HL-60/S4 treated with retinoic acid at 250 ng/mL for 4 days and 3 days (cell line): ENCODE data around the gene DCBLD2.

Experiments used
- in situ Hi-C: fragments of 300-500 bp; cut with MboI; formaldehyde crosslinking; loops from 2 replicates; pipeline ENCODE4 v1.7.0; 2022; ENCODE audit warnings: low sequenced_read_pairs

DCBLD2 gene

DNA sequence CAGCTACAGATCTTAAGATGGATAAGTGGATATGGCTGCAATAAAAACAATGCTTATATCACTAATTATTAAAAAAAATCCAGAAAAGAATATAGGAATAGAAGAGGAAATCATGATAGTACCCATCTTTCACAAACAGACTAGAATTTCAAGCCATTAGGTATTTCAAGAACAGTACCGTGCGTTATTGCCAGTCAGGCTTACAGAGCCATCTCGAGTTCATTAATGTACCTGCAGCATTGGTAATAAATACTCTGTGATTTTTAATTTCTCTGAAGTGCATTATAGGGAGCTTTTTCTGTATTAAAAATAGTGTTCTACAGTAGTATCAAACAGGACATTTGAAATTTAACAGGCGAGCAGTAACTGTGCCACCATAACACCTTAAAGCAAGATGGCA, 102.7 kb downstream of the DCBLD2 start:
- in situ Hi-C loops = no loop called here

DNA sequence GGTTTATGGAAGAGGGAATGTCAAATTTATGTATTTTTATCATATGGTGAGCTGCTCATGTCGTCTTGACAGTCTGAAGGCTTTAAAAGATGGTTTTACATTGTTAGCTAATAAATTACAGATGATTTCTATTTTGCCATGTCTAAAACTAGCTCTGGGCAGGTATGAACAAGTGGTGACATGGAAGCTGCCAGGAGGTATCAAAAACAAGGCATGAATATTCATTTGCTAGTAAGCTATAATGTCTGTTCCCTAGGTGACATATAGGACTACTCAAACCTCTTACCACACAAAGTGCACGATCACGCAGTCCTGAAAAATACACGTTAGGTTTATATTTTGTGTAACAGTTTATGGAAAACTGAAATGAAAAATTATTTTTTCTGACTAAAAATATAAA, 103.6 kb downstream of the DCBLD2 start:
- in situ Hi-C loops = no loop called here

DNA sequence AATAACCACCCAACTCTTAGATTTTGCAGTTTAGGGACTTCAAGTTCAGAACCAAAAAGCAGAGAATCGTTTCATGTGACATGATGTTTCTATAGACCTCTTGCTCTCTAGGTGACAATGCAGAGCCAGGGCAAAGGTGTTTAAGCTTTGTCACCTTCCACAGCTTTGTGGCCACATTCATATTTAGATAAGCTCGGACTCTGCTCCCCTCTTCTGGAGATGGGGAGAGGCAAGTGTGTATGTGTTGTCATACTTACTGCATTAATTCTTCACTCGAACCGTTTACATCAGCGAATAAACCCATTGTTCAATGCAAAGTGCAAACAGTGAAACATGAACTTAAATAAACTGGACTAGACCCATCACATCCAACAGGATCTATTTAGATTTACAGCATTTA, 105.2 kb downstream of the DCBLD2 start:
- in situ Hi-C loops = no loop called here

DNA sequence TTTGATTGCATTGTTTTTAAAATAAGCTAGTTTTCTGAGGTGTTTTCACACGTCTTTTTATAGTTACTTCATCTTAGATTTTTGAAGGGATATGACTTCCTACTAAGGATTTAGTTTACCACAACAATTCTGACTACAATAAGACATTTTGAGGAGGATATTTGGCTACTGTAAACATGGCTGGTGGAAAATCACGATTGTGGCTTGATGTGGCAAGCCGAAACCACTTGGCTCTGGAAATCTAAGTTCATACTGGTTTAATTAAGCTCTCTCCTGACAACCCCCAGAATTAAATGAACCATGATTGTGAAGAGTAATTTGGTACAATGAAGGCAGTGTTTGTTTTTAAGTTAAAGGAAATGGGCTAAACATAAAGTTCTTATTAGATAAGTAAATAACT, 107.5 kb downstream of the DCBLD2 start:
- in situ Hi-C loops = no loop called here

DNA sequence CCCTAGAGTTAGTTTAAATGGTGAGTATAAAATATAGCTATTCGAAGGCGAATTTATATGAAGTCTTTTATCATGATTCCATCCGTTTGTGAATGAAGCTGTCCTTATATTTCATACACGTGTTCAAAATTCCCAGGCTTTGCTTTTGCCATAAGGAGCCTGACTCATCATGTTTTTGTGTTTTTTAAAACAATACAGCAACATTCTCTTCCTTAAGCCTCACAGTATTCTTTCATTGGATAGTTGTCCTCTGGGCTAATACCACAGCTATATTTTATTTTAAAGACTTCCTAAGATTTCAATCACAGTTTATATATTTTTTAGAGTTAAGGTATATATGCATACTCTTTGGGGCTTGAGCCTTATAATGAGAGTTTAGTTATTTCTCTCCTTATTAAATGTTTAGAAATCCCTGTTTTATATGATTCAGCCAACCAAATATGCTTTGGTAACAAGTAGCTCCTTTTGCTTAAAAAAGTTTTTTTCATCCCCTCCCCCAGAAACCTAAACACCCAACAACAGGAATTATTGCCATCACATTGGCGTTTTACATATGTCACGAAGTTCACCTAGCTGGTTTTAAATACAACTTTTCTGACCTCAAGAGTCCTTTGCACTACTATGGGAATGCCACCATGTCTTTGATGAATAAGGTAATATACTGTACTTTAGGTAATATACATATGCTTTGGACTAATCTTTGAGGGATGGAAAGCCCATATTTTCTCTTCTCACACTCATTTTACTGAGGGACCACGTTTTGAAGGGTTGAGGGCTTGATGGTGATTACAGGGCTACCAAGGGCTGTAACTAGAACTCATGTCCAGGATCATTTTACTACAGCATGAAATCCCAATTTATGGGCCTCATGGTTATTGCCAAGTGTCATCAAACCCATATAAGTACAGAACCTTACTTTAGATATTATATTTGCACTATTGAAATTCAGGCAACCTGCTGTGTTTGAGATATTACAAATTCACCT, 109.9 kb downstream of the DCBLD2 start:
- in situ Hi-C loops = no loop called here

DNA sequence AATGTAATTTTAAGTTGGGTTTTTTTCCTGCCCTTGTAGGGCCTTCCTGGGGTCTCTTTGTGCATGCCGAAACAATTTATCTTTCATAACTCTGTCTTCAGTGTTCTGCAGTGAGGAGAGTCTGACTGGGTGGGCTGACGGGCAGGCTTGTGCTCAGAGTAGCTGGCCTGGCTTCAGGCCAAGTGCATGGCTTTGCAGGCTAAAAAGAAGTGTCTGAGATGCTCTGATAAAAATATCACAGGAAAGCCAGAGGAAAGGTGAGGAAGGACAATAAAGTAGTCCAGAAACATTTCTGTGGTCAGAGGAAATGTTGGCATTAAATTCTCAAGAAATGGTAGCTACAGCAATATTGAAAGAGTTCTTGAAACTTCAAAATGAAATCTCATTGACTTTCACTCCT, 112.8 kb downstream of the DCBLD2 start:
- in situ Hi-C loops = no loop called here

DNA sequence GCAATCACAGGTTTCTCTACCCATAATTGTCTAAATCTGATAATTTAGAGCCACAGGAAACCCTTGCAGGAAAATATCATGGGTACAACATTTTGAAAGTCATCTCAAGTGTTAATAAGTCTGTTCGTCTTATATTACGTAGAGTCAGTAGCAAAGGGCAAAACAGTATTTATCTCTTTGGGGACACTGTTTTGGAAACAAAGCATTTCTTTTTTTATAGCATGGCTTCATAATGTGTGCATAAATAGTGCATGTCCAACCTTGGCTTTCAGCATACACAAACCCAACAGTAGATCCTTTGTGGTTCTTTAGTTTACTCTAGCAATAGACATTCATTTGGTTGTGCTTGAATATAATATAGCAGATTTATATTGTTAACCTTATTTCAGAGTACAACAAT, 114.3 kb downstream of the DCBLD2 start:
- in situ Hi-C loops = no loop called here

DNA sequence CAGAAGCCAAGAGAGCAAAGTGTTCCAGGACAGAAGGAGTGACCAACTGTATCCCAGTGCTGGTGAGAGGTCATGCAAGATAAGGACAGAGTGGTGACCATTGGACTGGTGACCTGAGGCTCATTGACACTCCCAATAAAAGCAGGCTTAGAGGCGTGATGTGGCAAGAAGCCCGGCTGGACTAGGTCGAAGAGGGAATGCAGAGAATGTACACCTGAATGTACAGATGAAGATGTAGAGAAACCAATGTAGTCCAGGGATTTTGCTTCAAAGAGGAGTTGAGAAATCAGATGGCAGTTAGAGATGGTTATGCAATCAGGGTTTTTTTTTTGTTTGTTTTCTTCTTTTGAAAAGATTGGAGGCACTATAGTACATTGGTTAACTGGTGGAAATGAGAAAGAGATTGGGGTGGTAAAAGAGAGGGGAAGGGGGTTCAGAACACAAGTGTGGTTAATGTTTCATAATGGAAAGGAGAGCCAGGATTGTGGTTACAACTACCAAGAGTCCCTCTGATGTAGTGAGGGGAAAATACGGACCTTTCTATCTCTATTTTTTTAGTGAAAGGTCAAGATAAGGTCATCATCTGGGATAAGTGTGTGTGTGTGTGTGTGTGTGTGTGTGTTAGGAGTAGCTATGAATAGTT, 115.0 kb downstream of the DCBLD2 start:
- in situ Hi-C loops = no loop called here

DNA sequence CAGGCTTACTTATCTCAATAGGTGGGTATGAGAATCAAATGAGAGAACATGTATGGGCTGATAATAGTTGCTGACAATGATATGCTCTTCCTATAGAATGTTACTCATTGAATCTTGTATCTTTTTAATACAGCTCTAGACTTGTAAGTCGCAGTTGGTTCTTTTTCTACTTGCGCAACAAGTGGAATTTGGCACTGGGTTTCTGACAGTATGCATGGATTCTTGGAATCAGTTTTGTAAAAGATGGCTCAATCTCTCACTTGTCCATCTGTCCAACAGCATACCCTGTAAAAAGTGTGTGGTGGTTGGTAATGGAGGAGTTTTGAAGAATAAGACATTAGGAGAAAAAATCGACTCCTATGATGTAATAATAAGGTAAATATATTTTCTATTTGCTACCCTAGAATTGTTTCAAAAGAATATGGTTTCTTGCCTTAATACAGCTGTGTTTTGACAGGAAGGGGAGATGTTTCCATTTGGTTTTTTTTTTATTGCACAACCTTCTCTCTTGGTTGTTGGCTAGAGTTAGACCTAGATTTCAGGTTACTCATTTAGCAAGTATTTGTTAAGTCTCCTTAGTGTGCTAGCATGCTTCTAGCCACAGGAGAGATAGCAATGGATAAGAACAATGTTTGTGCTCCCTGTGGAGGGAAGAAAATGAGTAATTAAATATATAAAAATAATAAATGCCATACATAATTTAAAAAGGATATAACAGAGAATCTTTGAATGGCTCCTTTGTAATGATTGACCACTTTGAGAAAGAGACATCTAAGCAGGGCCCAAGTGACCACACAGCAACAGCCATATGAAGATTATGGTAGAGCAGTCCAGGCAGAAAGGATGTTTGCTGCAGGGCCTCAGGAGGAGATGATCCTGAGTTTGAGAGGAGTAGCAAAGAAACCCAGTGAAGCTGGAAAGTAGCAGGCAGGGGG, 116.6 kb downstream of the DCBLD2 start:
- in situ Hi-C loops = no loop called here

DNA sequence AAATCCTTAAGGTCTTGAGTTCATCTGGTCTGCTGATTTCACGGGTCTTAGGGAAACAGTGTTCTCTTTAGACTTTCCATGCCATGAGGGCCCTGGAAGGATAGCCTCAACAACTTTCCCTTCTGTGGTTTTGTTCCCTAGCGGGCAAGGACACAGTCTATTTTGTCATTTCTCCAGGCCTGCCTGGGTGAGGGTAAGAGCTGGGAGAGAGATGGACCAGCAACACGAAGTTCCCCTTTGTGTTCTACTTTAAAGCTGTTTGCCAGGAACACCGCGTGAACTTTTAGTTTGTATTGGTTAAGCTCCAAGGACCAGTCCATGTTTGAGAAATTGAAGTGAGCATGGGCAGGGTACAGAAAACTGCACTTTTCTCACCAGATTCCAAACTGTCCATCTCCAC, 117.5 kb downstream of the DCBLD2 start:
- in situ Hi-C loops = no loop called here

DNA sequence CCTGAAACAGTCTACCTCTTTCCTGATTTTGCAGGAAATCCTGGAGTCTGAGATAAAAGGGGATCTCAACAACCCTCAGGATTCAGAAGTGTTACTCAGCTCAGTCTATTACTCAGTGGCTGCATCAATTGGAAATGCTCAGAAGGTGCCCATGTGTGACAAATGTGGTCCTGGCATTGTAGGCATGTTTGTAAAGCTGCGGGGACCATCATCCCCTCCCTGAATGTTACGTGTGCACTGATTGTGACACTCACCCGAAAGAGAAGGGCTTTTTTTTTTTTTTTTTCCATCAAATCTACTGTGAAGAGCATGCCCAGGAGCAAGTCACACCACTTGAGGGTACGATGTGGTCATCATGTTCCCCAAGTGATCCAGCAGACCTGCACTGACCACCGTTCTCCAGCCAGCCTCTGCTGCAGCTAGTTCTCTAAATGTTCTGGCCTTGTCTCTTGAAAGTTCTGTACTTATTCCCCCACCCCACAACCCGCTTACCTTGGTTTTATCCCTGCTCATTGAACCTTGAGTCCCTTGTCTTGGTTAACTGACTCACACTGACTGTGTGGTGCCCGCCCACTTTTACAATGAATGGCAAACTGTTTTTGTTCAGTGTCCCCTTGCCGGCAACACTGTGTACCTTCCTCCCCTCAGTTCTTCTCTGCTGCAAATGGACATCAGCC, 118.5 kb downstream of the DCBLD2 start:
- in situ Hi-C loops = no loop called here

DNA sequence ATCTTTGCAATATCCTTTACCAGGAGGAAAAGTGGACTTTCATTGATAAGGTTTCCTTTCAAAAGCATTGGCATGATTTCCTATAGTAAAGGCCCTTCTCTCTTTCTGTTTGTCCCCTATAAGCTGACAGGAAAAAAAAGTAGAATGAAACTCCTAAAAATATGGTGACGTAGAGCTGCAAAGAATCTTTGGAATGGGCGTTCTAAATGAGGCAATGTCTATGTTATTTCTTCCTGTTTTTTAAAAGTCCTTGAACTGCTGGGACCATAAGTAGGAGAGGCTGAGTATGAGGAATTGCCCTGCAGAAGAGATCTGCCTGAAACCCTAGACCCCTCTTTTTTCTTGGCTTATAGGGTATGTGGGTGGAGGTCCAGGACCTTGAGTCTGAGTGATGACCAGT, 121.2 kb downstream of the DCBLD2 start:
- in situ Hi-C loops = no loop called here

DNA sequence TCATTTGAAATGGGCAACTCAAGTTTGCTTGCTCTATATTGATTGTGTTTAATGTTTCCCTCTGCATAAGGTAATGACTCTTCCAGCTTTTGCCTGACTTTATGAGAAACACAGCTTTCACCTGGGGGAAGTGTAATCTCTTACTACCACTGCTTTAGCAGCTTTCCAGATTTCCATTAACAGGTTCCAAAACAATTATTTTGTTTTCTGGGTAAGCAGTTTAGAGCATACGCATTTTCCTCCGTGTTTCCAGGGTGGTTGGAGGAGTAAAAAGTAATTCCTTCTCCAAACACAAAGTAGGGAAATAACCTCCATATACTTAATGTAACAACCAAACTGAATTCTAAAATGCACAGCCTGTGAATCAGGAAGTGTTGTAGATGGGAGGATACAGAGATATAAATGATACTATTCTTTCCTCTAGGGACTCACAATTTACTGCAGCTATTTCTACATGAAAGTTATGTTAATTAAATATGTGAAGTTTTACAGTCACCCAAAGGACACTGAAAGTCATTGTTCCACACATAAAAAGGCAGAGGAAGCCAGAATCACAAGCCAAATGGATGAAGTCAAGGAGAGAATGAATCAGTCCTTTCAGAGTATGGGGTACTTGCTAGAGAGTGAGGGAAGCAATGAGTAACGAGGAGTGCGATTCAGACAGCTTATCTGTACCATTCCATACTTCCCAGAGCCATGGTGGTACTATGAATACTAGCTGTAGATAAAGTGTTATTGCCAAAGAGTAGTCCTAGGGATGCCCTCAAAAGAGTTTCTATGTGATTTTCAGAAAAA, 121.8 kb downstream of the DCBLD2 start:
- in situ Hi-C loops = no loop called here

DNA sequence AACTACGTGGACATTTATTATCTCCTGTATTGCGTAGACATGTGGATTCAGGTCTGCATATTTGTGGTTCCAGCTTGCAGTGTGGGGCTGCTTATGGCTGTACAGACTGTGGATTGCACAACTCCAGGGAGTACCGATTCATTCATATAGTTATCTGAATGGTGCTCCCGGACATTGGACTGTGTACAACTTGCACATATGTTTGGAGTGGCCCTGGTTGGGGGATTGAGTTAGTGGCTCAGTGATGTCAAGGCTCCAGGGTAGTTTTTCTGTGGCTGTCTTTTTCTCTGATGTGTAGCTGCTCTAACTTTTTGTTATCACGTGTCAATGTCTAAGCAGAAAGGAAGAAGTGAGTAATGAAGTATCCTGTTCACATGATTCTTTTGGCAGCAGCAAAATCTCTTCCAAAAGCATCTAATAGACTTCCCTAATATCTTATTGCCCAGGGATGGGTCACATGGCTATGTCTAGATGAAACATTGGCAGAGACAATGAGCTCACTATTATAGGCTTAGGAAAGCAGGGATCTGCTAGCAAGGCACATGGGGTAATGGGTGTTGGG, 122.6 kb downstream of the DCBLD2 start:
- in situ Hi-C loops = no loop called here

DNA sequence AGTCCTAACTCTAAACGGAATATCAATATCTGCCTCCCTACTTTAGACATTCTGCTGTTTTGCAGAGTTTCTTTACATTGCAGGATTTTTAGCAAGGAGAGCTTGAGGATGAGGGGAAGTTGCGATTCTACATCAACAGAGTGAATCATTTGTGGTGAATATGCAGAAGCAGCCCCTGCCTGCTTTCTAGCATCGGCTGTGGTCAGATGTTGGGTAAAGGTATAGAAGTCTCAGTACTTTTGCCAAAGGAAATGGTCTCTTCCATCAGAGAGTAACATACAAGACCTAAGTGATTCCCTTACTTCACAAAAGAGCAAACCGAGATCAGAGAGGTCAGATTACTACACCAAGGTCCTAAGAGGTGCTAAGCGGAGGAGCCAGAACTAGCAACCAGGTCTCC, 123.1 kb downstream of the DCBLD2 start:
- in situ Hi-C loops = no loop called here

DNA sequence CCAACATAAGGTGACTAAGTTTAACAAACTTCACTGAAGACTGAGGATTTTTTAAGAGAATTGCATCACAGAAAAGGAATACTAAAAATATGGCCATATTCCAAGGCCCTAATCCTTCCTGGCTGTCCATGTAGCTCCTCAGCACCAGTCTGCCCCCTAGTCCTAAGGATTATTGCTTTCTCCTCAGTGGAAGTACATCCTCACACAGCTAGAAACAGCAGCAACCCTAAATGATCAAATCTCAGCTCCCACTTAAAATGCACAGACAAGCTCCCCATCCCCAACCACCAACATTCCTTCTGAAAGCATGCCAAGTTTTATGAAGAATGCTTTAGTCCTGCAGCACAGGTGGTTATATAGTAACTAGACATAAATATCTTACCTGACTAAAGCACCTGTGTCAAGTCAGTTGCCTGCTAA, 123.7 kb downstream of the DCBLD2 start:
- in situ Hi-C loops = no loop called here

DNA sequence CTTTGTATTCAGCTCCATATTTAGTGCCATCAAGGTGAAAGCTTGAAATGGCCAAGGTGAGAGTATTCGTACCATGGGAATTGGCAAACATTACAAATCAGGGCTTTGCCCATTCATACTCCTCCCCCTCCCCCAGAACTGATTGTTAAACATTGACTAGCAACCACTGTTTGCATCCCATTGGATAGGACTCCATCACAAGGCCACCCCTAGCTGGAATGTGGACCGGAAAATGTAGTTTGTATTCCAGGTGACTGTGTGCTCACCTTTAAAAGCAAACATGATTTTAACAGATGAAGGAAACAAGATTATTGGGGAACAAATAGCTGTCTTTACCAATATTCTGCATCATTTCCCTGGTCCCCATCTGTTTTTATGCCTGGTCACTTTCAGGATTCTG, 124.2 kb downstream of the DCBLD2 start:
- in situ Hi-C loops = no loop called here

DNA sequence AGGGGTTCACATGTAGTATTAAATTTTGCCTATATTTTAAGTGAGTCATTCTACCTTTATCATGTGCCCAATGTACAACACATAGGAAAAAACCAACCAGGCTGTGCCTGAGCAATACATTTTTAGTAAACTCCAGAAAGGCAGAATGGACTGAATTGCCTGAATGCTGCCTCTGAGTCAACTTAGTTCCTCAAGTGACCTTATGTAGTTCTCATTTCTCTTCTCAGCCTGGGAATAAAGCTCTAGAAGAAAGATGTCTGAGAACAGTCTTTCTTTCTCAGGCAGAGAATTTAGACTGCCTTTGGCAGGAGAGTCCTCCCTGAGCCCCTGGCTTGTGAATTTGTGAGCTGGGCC, 125.4 kb downstream of the DCBLD2 start:
- in situ Hi-C loops = no loop called here

DNA sequence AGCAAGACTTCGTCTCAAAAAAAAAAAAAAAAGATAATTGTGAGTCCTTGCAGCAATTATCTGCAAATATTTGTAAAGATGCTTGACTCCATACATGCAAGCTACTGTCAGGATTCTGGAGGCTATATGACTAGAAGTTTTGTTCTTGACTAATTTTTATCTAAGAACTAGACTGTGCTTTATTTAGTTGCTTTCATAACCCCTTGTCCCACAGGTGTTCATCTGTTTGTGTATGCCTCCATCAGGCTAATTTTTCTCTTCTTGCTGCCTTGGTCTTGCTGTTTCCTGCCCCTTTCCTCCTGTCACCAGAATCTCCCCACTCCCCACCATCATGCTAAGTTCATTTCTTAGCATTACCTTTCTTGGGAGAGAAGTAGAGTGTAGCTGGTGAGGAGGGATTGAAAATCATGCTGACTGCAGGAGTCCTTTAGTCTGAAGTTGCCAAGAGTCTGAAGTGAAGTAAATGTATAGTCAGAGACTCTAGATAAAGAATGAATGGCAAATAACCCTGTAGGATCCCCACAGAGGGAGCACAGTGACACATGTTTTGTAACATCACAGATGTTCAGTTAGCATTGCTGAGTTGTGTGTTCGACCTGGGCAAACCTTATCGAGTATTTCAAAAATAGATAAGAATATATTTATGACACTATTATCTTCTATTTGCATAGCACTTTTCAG, 125.9 kb downstream of the DCBLD2 start:
- in situ Hi-C loops = no loop called here
